ENCODE measurements around the gene LRCH1. TPM values are rescaled to one million over a fixed set of nuclear protein-coding genes. Genes with fewer than 3 reads are reported as not detected.
A peak's percentile ranks its signal among the peaks of the same experiment; 100 is the strongest.

LRCH1 gene
- total RNA-seq, 2 experiments from 2014 or later: 19.8 to 20.9 TPM

- no peak overlapping the region for H3K4me3 Mint-ChIP-seq
- no peak overlapping the region for H3K27ac Mint-ChIP-seq
- H3K4me1 Mint-ChIP-seq: peaks cover 5% of the 10 kb centered on the region
- H3K27me3 Mint-ChIP-seq: peaks cover 30% of the 10 kb centered on the region
- H3K36me3 Mint-ChIP-seq: no peaks in the 10 kb centered on the region
- CTCF ChIA-PET: interaction anchor here (0.6 to 1.8 kb wide), 5 partner anchors 10 to 120 kb away, joined by 3 to 4 read pairs (median 4); no protein-coding TSS in a partner anchor
- DNase-seq: no peak
- ATAC-seq: no peak
- no peaks in the 10 kb centered on the region for H3K9me3 Mint-ChIP-seq (ENCODE audit: low read depth)
These were observed 28.8 kb upstream of the LRCH1 start for GRCh38 chr13:46523972-46524752.

DNA sequence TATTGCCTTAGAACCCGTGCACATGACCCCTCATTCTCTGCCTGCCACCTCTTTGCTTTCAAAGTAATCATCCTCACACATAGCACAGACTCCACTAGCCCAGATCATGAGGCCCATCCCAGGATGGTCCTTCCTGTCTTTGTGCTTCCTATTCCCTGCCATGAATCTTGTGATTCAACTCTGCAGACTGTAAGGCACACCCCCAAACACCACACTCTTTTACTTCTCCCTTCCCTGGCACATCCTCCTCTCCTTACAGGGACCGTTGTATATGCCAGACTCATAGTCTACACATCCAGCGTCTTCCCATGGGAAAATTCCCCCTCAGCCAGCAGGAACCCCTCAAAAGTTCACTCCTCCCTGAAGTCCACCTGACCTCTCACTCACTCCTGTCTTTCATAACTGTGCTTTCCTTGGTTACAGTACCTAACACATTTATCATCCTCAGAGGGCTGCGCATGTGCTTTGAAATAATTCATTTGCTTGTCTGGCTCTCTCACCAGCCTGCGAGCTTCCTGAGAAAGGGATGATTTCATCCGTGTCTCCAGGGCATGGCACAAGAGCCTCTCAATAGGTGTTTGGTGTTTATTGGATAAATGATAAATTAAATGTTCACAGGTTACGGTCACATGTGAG, 26.8 kb upstream of the LRCH1 start:
- H3K9me3 Mint-ChIP-seq (ENCODE audit: low read depth): no peaks in the 10 kb centered on the region

GRCh38 chr13:46526740-46527139, 26.2 kb upstream of the LRCH1 start:
- no peak for DNase-seq
- no peak for ATAC-seq
- CTCF ChIA-PET: no interaction called here
- Mint-ChIP-seq H3K27ac (no peak overlapping the region), H3K27me3 (peaks cover 24% of the 10 kb centered on the region), H3K36me3 (no peaks in the 10 kb centered on the region), H3K4me3 (no peak overlapping the region), H3K4me1 (peaks cover 14% of the 10 kb centered on the region), H3K9me3 (ENCODE audit: low read depth) (no peaks in the 10 kb centered on the region)

More for the DNA sequence above, 26.8 kb upstream of the LRCH1 start:
- H3K4me3 Mint-ChIP-seq: no peak overlapping the region
- CTCF ChIA-PET: no interaction called here
- H3K4me1 Mint-ChIP-seq: peaks cover 12% of the 10 kb centered on the region
- H3K27me3 Mint-ChIP-seq: peaks cover 24% of the 10 kb centered on the region
- H3K36me3 Mint-ChIP-seq: no peaks in the 10 kb centered on the region
- DNase-seq (no peak), ATAC-seq (no peak)
- H3K27ac Mint-ChIP-seq: no peak overlapping the region

GRCh38 chr13:46527237-46527636, 25.7 kb upstream of the LRCH1 start:
- no peak for DNase-seq
- Mint-ChIP-seq H3K4me3 (no peak overlapping the region), H3K36me3 (no peaks in the 10 kb centered on the region), H3K4me1 (peaks cover 17% of the 10 kb centered on the region), H3K27ac (no peak overlapping the region), H3K27me3 (peaks cover 24% of the 10 kb centered on the region), H3K9me3 (ENCODE audit: low read depth) (no peaks in the 10 kb centered on the region)
- ATAC-seq: no peak
- CTCF ChIA-PET: no interaction called here

GRCh38 chr13:46529216-46529919, 23.6 kb upstream of the LRCH1 start:
- peaks cover 14% of the 10 kb centered on the region for H3K27me3 Mint-ChIP-seq
- CTCF ChIA-PET: interaction anchor here (0.9 kb wide), 1 partner anchor 22 kb away, joined by 3 read pairs; no protein-coding TSS in a partner anchor

DNA sequence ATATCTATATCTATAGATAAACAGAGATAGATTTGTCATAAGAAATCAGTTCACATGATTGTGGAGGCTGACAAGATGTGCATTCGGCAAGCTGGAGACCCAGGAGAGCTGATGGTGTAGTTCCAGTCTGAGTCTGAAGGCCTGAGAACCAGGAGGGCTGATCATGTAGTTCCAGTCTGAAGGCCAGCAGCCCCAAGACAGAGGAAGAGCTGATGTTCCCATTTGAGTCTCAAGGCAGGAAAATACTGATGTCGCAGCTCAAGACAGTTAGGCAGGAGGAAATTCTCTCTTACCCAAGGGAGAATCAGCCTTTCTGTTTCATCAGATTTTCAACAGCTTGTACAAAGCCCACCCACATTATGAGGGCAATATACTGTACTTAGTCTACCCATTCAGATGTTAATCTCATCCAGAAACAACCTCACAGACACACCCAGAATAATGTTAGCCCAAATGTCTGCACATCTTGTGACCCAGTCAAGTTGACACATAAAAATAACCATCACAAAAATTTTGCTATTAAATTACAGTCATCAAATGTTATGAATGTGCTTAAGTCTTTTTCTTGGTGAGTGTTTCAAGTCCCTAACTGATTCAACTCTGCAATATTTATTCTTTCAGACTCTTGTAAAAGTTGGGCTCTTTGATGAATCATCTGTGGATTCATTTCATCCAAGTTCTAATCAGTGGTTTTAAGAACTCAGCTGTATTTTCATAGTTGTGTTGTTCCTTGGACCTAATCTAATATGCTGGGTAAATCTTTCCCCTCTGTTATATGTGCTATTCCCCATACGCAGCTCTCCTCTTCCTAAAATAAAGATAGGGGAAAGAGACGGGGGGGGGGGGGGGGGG, 22.7 kb upstream of the LRCH1 start:
- Mint-ChIP-seq H3K9me3 (ENCODE audit: low read depth) (no peaks in the 10 kb centered on the region), H3K4me3 (no peak overlapping the region), H3K4me1 (peaks cover 17% of the 10 kb centered on the region), H3K36me3 (no peaks in the 10 kb centered on the region), H3K27me3 (peaks cover 9% of the 10 kb centered on the region), H3K27ac (no peak overlapping the region)
- no peak for ATAC-seq
- no peak for DNase-seq
- CTCF ChIA-PET: interaction anchor here (2.3 kb wide), 1 partner anchor 21 kb away, joined by 9 read pairs; no protein-coding TSS in a partner anchor

More at GRCh38 chr13:46529216-46529919, 23.6 kb upstream of the LRCH1 start:
- Mint-ChIP-seq H3K27ac (no peak overlapping the region), H3K4me3 (no peak overlapping the region), H3K9me3 (ENCODE audit: low read depth) (no peaks in the 10 kb centered on the region), H3K36me3 (no peaks in the 10 kb centered on the region), H3K4me1 (peaks cover 17% of the 10 kb centered on the region)
- DNase-seq (no peak), ATAC-seq (no peak)

GRCh38 chr13:46531953-46532352, 21.0 kb upstream of the LRCH1 start:
- H3K9me3 Mint-ChIP-seq (ENCODE audit: low read depth): no peaks in the 10 kb centered on the region
- CTCF ChIA-PET: interaction anchor here (2.3 kb wide), 1 partner anchor 20 kb away, joined by 9 read pairs; no protein-coding TSS in a partner anchor
- peak; percentile 55 for ATAC-seq

DNA sequence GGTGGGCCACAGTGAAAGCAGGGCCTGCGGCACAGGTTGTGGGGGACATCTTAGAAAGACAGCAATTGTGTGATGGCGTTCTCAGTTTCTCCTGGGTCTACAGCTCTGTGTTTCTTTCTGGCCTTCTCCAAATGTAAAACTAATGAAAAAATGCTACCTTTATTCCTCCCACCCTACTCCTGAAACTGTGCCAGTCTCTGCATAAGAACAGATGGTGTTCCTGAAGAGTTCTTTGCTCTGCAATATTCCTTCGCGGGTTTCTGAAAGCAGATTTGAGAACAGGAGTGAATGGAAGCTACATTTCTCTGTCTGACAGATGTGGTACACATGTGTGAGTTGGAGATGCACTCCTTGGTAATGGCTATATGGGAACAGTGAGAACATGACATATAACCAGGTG, 18.0 kb upstream of the LRCH1 start:
- H3K4me3 Mint-ChIP-seq: no peak overlapping the region
- H3K27me3 Mint-ChIP-seq: no peaks in the 10 kb centered on the region
- no peaks in the 10 kb centered on the region for H3K36me3 Mint-ChIP-seq
- H3K27ac Mint-ChIP-seq: no peak overlapping the region
- CTCF ChIA-PET: interaction anchor here (2.1 kb wide), 1 partner anchor 17 kb away, joined by 7 read pairs; no protein-coding TSS in a partner anchor
- no peaks in the 10 kb centered on the region for H3K9me3 Mint-ChIP-seq (ENCODE audit: low read depth)
- DNase-seq: no peak
- peaks cover 8% of the 10 kb centered on the region for H3K4me1 Mint-ChIP-seq
- ATAC-seq: no peak

More at GRCh38 chr13:46531953-46532352, 21.0 kb upstream of the LRCH1 start:
- peaks cover 13% of the 10 kb centered on the region for H3K4me1 Mint-ChIP-seq
- no peak for DNase-seq
- H3K4me3 Mint-ChIP-seq: no peak overlapping the region
- no peaks in the 10 kb centered on the region for H3K27me3 Mint-ChIP-seq
- H3K36me3 Mint-ChIP-seq: no peaks in the 10 kb centered on the region
- H3K27ac Mint-ChIP-seq: no peak overlapping the region

DNA sequence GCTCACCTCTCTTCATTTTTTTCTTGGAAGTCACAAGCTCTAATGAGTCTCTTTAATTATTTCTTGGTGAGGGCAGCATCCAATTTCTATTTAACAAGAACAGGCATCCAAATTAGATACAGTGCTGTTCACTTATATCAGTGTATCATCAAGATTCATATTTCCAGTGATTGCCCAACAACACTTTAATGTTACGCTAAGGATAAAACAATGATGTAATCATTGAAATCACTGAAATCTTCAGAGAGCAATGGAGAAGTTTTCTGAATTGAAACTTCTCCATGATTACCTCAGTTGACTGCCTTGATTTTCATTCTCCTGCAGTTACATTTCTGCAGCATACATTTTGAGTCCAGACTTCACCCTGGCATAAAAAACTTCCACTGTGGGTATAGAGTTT, 17.1 kb upstream of the LRCH1 start:
- ATAC-seq: no peak
- H3K4me1 Mint-ChIP-seq: peaks cover 5% of the 10 kb centered on the region
- no peaks in the 10 kb centered on the region for H3K36me3 Mint-ChIP-seq
- no peak overlapping the region for H3K27ac Mint-ChIP-seq
- no peaks in the 10 kb centered on the region for H3K9me3 Mint-ChIP-seq (ENCODE audit: low read depth)
- H3K4me3 Mint-ChIP-seq: no peak overlapping the region
- CTCF ChIA-PET: interaction anchor here (2.1 kb wide), 1 partner anchor 16 kb away, joined by 7 read pairs; no protein-coding TSS in a partner anchor
- DNase-seq: no peak
- peaks cover 4% of the 10 kb centered on the region for H3K27me3 Mint-ChIP-seq

GRCh38 chr13:46536341-46536740, 16.6 kb upstream of the LRCH1 start:
- DNase-seq (no peak), ATAC-seq (no peak)
- H3K27ac Mint-ChIP-seq: no peak overlapping the region
- CTCF ChIA-PET: interaction anchor here (2.1 kb wide), 1 partner anchor 15 kb away, joined by 7 read pairs; no protein-coding TSS in a partner anchor
- H3K4me1 Mint-ChIP-seq: peaks cover 4% of the 10 kb centered on the region
- peaks cover 4% of the 10 kb centered on the region for H3K27me3 Mint-ChIP-seq
- H3K9me3 Mint-ChIP-seq (ENCODE audit: low read depth): no peaks in the 10 kb centered on the region
- no peaks in the 10 kb centered on the region for H3K36me3 Mint-ChIP-seq
- H3K4me3 Mint-ChIP-seq: no peak overlapping the region

DNA sequence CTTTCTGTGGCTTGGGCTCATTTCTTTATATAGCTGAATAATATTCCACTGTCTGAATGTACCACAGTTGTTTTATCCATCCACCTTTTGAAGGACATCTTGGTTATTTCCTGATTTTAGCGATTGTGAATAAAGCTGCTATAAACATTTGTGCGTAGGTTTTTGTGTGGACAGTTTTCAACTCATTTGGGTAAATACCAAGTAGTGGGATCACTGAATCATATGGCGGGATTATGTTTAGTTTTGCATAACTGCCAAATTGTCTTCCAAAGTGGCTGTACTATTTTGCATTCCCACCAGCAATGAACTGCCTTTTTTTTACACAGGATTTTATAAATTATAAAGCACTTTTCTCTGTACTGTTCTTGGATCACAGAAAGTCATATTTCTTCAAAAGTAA, 13.7 kb upstream of the LRCH1 start:
- Mint-ChIP-seq H3K4me3 (no peak overlapping the region), H3K27ac (no peak overlapping the region), H3K36me3 (no peaks in the 10 kb centered on the region), H3K9me3 (ENCODE audit: low read depth) (no peaks in the 10 kb centered on the region), H3K4me1 (peaks cover 3% of the 10 kb centered on the region), H3K27me3 (peaks cover 4% of the 10 kb centered on the region)
- no peak for DNase-seq
- ATAC-seq: no peak
- CTCF ChIA-PET: interaction anchor here (0.6 to 1.2 kb wide), 3 partner anchors 12 to 224 kb away, joined by 3 to 8 read pairs (median 3); no protein-coding TSS in a partner anchor

GRCh38 chr13:46541210-46541609, 11.8 kb upstream of the LRCH1 start:
- no peaks in the 10 kb centered on the region for H3K36me3 Mint-ChIP-seq
- peaks cover 4% of the 10 kb centered on the region for H3K27me3 Mint-ChIP-seq
- CTCF ChIA-PET: interaction anchor here (0.5 to 3.1 kb wide), 3 partner anchors 11 to 72 kb away, joined by 3 to 22 read pairs (median 4); no protein-coding TSS in a partner anchor
- H3K9me3 Mint-ChIP-seq (ENCODE audit: low read depth): no peaks in the 10 kb centered on the region
- no peak overlapping the region for H3K27ac Mint-ChIP-seq
- peaks cover 11% of the 10 kb centered on the region for H3K4me1 Mint-ChIP-seq
- no peak overlapping the region for H3K4me3 Mint-ChIP-seq
- ATAC-seq (no peak), DNase-seq (no peak)
